D341Med (cell line): ENCODE measurements around the gene FETUB.
"Not testable (repeated sequence)": the region's sequence is repeated elsewhere in the genome, so short reads cannot be mapped to it uniquely, and the experiment has no call there.

Experiments used
- DNase-seq: peaks from one replicate; pipeline ENCODE4 v3.0.0; 2012; ENCODE audit warnings: low spot score

The FETUB gene

GRCh38 chr3:186613637-186614265, 26.4 kb upstream of the FETUB start:
- DNase-seq: no peak

GRCh38 chr3:186614266-186614596, 26.0 kb upstream of the FETUB start:
- no peak for DNase-seq

- DNase-seq: peak; percentile 85
Measured at GRCh38 chr3:186614597-186615483, 25.4 kb upstream of the FETUB start.

- DNase-seq: no peak
Measured at GRCh38 chr3:186616299-186616617, 23.9 kb upstream of the FETUB start.

GRCh38 chr3:186617036-186617946, 22.9 kb upstream of the FETUB start:
- DNase-seq: peak; percentile 93

GRCh38 chr3:186618318-186618938, 21.8 kb upstream of the FETUB start:
- DNase-seq: no peak

- DNase-seq: no peak
Measured at GRCh38 chr3:186619787-186620212, 20.4 kb upstream of the FETUB start.

GRCh38 chr3:186620213-186621092, 19.7 kb upstream of the FETUB start:
- DNase-seq: no peak

GRCh38 chr3:186621894-186622650, 18.1 kb upstream of the FETUB start:
- DNase-seq: no peak

GRCh38 chr3:186622651-186623310, 17.4 kb upstream of the FETUB start:
- no peak for DNase-seq

GRCh38 chr3:186624598-186624997, 15.6 kb upstream of the FETUB start:
- DNase-seq: no peak

- no peak for DNase-seq
Measured at GRCh38 chr3:186625600-186626042, 14.6 kb upstream of the FETUB start.

GRCh38 chr3:186626254-186626847, 13.8 kb upstream of the FETUB start:
- no peak for DNase-seq

- DNase-seq: no peak
Measured at GRCh38 chr3:186627852-186628414, 12.3 kb upstream of the FETUB start.

GRCh38 chr3:186628756-186629155, 11.4 kb upstream of the FETUB start:
- DNase-seq: no peak

- DNase-seq: no peak
Measured at GRCh38 chr3:186630950-186631641, 9.1 kb upstream of the FETUB start.

GRCh38 chr3:186633481-186633880, 6.7 kb upstream of the FETUB start:
- DNase-seq: no peak

GRCh38 chr3:186634207-186634606, 6.0 kb upstream of the FETUB start:
- DNase-seq: not testable (repeated sequence)
